SHP77 treated with DMSO at 0.1 percent for 48 hours (cell line): ENCODE results near the gene TOP3B.

Experiments used
- DNase-seq: peaks from one replicate; lab custom pipeline; 2025; lab: John Stamatoyannopoulos, UW

The TOP3B gene

GRCh38 chr22:21961886-21962654, 20.5 kb downstream of the TOP3B start:
- DNase-seq = no peak

- no peak for DNase-seq
These were observed 21.3 kb downstream of the TOP3B start for GRCh38 chr22:21961127-21961867.

GRCh38 chr22:21960200-21961126, 22.1 kb downstream of the TOP3B start:
- no peak for DNase-seq

- DNase-seq = no peak
These were observed 23.1 kb downstream of the TOP3B start for GRCh38 chr22:21959274-21960074.

GRCh38 chr22:21958360-21959273, 24.0 kb downstream of the TOP3B start:
- no peak for DNase-seq

GRCh38 chr22:21952586-21953571, 29.7 kb downstream of the TOP3B start, which contains the start of gene PPM1F:
Gene PPM1F, minus strand, starts transcription at chr22:21952848. Its CDS starts 6,800 bp downstream, at chr22:21946048.
- DNase-seq = peak; percentile 55

GRCh38 chr22:21951931-21952465, 30.6 kb downstream of the TOP3B start:
- DNase-seq = peak; percentile 2

- no peak for DNase-seq
These were observed 31.5 kb downstream of the TOP3B start for GRCh38 chr22:21951062-21951461.

- no peak for DNase-seq
These were observed 32.6 kb downstream of the TOP3B start for GRCh38 chr22:21949948-21950347.

GRCh38 chr22:21949569-21949918, 33.0 kb downstream of the TOP3B start:
- no peak for DNase-seq

GRCh38 chr22:21948824-21949568, 33.6 kb downstream of the TOP3B start:
- DNase-seq = no peak

- no peak for DNase-seq
These were observed 34.2 kb downstream of the TOP3B start for GRCh38 chr22:21948390-21948789.

GRCh38 chr22:21947040-21948014, 35.3 kb downstream of the TOP3B start:
- DNase-seq = no peak

- DNase-seq = no peak
These were observed 36.2 kb downstream of the TOP3B start for GRCh38 chr22:21946262-21946925.

GRCh38 chr22:21945453-21946261, 36.9 kb downstream of the TOP3B start:
- DNase-seq = no peak
